GM12801 (cell line): Measurements from ENCODE around the gene INS.

Experiments
- TF ChIP-seq, protein P1 (sequence below): IDR thresholded peaks from one replicate; pipeline ENCODE4 v1.5.1; 2011; ENCODE audit warnings: control low read depth; ENCODE audit not compliant: insufficient read length; ENCODE audit errors: extremely low read depth

INS gene

DNA sequence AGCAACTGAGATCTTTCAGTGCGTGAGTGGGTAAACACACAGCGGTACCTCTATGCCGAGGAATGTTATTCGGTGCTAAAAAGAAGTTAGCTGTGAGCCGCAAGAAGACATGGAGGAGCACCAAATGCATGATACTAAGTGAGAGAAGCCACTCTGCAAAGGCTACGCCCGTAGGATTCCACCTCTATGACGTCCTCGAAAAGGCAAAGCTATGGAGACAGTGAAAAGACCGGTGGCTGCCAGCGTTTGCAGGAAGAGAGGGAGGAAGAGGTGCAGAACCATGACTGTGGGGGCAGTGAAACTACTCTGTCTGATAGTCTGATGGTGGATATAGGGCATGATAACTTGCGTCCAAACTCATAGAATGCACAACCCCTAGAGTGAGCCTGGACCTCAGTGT, 50.5 kb downstream of the INS start:
- TF ChIP-seq, protein P1, sequence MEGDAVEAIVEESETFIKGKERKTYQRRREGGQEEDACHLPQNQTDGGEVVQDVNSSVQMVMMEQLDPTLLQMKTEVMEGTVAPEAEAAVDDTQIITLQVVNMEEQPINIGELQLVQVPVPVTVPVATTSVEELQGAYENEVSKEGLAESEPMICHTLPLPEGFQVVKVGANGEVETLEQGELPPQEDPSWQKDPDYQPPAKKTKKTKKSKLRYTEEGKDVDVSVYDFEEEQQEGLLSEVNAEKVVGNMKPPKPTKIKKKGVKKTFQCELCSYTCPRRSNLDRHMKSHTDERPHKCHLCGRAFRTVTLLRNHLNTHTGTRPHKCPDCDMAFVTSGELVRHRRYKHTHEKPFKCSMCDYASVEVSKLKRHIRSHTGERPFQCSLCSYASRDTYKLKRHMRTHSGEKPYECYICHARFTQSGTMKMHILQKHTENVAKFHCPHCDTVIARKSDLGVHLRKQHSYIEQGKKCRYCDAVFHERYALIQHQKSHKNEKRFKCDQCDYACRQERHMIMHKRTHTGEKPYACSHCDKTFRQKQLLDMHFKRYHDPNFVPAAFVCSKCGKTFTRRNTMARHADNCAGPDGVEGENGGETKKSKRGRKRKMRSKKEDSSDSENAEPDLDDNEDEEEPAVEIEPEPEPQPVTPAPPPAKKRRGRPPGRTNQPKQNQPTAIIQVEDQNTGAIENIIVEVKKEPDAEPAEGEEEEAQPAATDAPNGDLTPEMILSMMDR, result no peak
